Measurements from ENCODE around the gene MICB.
"Not testable (repeated sequence)": the region's sequence is repeated elsewhere in the genome, so short reads cannot be mapped to it uniquely, and the experiment has no call there.

Gene MICB

GRCh38 chr6:31497531-31498476 lies at the start of gene MICB:
TSS of gene MICB (plus strand) at chr6:31498145. CDS start at chr6:31498194, 49 bp downstream.
- peak; percentile 81 for DNase-seq (ENCODE audit: low read depth)

GRCh38 chr6:31450751-31451150 lies 47.2 kb upstream of the MICB start:
- no peak for DNase-seq (ENCODE audit: low read depth)

- no peak for DNase-seq (ENCODE audit: low read depth)
Measured at GRCh38 chr6:31452859-31453258, 45.1 kb upstream of the MICB start.

GRCh38 chr6:31453259-31453658 lies 44.7 kb upstream of the MICB start:
- DNase-seq (ENCODE audit: low read depth), result peak; percentile 11

- not testable (repeated sequence) for DNase-seq (ENCODE audit: low read depth)
Measured at GRCh38 chr6:31459864-31460263, 38.1 kb upstream of the MICB start.

- DNase-seq (ENCODE audit: low read depth), result no peak
Measured at GRCh38 chr6:31460361-31461025, 37.5 kb upstream of the MICB start.

- peak; percentile 21 for DNase-seq (ENCODE audit: low read depth)
Measured at GRCh38 chr6:31462026-31462963, 35.6 kb upstream of the MICB start.

GRCh38 chr6:31462964-31463870 lies 34.7 kb upstream of the MICB start:
- DNase-seq (ENCODE audit: low read depth), result peak; percentile 62

- DNase-seq (ENCODE audit: low read depth), result no peak
Measured at GRCh38 chr6:31464252-31465184, 33.4 kb upstream of the MICB start.

GRCh38 chr6:31465185-31465536 lies 32.8 kb upstream of the MICB start:
- no peak for DNase-seq (ENCODE audit: low read depth)

GRCh38 chr6:31465718-31466117 lies 32.2 kb upstream of the MICB start:
- no peak for DNase-seq (ENCODE audit: low read depth)

- no peak for DNase-seq (ENCODE audit: low read depth)
Measured at GRCh38 chr6:31466466-31466865, 31.5 kb upstream of the MICB start.

- DNase-seq (ENCODE audit: low read depth), result no peak
Measured at GRCh38 chr6:31467151-31467550, 30.8 kb upstream of the MICB start.

GRCh38 chr6:31468311-31468710 lies 29.6 kb upstream of the MICB start:
- no peak for DNase-seq (ENCODE audit: low read depth)

- no peak for DNase-seq (ENCODE audit: low read depth)
Measured at GRCh38 chr6:31470801-31471200, 27.1 kb upstream of the MICB start.

- no peak for DNase-seq (ENCODE audit: low read depth)
Measured at GRCh38 chr6:31471711-31472110, 26.2 kb upstream of the MICB start.

GRCh38 chr6:31472259-31472658 lies 25.7 kb upstream of the MICB start:
- DNase-seq (ENCODE audit: low read depth), result no peak

GRCh38 chr6:31473244-31473643 lies 24.7 kb upstream of the MICB start:
- no peak for DNase-seq (ENCODE audit: low read depth)

GRCh38 chr6:31473780-31474761 lies 23.9 kb upstream of the MICB start:
- DNase-seq (ENCODE audit: low read depth), result peak; percentile 31
